HG03378 (cell line): ENCODE data around the gene ADGRB3.
"Not testable (repeated sequence)": the region's sequence is repeated elsewhere in the genome, so short reads cannot be mapped to it uniquely, and the experiment has no call there.

ENCODE experiments used
- ATAC-seq: cut with Tn5 transposase; IDR thresholded peaks from one replicate; pipeline ENCODE4 v1.9.1; 2021; ENCODE audit warnings: mild to moderate bottlenecking, moderate library complexity; ENCODE audit not compliant: unreplicated experiment

The ADGRB3 gene

DNA sequence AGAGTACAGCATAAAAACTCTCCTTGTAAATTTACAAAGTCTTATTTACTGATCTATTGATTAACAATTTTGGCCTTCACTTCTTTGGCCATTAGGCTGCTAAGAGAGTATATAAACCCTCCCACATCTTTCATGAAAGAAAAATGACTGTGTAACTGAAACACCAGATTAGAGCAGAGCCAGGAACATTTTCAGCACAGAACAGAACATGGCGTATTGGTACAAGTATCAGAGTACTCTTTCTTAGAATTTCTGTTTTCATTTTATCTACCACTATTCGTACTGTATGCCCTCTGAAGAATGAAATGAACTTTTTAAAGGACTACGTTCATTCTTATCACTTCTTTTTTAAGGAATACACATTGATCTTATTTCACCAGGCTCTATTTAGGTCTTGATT lies 550.2 kb downstream of the ADGRB3 start:
- no peak for ATAC-seq

DNA sequence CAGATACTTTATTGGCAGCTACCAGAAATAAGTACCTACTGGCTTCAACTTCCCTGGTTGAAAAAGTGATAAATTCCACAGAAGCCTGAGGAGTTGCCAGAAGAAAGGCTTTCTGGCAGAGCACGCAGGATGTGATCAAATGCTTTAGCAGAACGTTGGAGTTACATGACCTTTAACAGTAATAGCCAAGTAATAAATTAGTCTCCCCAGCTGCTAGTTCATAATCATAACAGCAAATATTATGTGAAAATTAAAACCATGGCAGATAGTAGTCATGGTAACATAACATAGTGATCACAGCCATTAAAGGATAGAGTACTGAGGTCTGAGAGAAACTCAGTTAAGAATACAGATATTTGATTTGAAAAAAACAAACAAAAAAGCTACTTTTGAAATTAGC lies 567.7 kb downstream of the ADGRB3 start:
- ATAC-seq: no peak

DNA sequence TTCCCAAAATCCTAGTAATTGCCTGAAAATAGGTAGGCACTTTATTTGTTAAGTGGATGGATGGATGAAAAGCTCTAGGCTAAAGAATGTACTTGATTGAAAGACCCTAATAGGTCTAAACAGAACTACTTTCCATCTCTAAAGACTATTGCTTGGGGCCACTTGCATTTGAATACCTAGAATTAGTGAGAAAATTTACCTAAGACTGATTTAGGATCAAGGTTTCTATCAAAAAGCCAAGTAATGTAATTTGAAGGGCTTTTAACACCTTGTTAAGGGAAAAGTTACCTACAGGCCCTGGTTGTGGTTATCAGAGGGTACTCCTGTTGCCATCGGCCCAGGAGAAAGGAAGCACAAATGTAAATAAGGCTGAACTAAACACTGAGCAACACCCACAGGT lies 581.0 kb downstream of the ADGRB3 start:
- ATAC-seq: no peak

DNA sequence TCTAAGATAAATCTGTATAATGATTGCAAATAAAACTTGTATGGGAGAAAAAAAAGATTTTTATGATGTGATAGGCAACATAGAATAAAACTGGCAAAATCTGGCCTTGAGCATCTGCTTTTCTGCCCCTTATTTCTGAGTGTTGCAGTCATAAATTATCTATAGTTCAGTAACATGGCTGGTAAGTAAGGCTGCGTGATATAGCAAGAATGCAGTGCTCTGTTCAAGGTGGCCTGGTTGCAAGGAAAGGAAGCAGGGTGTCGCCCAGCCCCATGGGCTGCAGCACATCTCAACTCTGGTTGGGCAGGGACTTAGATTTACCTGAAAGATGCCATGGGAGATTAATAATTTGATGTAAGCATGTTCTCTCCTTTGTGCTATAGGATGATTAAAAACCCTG lies 582.3 kb downstream of the ADGRB3 start:
- ATAC-seq: no peak

DNA sequence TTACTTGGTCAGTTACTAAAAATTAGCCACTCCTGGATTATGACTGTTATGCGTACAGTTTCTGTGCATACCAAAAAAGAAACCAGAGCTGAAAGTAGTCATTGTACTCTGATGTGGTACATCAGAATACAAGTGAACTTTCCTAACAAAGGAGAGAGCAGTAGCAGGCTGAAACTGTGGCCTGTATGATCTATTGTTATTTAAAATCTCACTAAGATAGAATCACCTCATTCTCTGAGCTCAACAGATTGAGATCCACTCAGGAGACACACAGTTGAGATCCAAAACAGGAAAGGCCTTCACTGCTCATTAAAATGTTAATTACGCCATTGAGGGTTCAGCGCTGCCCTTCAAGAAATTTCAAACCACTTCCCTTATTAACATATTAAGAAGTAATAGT lies 585.3 kb downstream of the ADGRB3 start:
- no peak for ATAC-seq

DNA sequence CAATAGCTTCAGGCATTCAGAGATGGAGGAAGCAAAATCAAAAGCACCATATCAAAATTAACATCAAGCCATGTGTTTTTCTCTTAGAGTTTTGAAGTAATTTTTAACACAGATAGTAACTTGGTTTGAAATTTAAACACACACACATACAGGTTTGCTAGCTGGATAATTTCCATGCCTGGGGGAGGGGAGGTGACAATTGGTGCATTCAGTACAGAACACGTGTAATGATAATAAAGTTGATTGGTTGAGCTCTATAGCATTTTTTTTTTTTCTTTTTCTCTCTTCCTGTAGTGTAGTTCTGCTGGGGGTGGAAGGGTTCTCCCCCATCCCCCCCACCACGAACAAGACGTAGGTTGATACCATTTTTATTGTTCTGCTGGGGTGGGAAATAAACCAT lies 596.9 kb downstream of the ADGRB3 start:
- no peak for ATAC-seq

DNA sequence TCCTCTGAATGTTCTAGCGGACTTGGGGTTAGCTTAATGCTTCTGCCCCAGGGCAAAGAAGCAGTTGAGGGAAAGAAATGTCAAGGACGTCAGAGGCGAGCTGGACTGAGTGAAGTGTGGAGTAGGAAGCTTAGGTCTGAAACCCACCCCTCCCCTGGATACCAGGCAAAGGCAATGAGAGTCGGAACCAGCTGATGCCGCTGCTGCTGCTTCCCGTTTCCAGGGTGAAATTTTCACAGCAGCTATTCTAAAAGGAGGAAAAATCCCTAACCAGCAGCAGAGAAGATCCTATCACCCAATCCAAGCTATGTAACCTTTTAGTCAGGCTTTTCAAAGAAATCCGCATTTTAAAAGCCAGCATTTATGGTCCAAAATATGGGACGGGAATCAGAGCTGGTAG lies 597.4 kb downstream of the ADGRB3 start:
- ATAC-seq: no peak

DNA sequence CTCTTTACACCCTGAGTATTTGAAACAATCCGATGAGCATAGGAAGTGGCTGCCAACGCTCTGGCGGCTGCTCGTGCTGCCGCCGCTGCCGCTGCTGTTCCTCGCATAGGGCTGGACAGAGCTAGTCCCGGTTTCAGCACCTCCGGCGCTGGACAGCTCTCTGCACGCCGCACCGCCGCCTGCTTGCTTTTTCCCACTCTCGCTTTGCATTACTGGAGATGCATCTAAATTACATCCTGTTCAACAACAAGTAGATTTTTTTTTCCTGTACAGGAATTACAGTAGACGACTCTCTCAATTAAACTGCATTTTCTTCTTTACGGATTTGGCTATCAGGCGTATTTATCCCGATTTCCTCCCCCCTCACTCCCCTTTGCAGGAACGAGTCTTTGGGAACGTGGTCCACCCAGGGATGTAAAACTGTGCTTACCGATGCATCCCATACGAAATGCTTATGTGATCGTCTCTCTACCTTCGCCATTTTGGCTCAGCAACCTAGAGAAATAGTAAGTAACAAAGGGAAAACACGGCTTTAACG lies 597.9 kb downstream of the ADGRB3 start:
- ATAC-seq: no peak

DNA sequence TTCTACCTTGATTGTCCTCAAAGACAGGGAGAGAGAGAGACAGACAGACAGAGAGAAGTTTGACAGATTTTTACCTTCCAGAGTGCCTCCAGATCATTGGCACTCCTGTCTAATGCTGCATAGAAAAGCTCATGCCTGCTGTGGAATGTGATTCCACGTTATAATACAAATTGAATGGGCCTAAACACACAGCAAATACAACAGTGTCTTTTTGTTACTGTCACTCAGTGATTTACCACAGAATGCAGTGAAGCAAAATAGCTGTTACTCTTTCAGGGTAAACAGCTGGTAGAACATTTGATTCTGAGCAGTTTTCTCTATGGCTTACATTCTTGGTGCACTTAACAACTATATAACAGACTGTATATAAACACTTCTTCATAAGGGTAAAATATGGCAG lies 603.0 kb downstream of the ADGRB3 start:
- no peak for ATAC-seq

DNA sequence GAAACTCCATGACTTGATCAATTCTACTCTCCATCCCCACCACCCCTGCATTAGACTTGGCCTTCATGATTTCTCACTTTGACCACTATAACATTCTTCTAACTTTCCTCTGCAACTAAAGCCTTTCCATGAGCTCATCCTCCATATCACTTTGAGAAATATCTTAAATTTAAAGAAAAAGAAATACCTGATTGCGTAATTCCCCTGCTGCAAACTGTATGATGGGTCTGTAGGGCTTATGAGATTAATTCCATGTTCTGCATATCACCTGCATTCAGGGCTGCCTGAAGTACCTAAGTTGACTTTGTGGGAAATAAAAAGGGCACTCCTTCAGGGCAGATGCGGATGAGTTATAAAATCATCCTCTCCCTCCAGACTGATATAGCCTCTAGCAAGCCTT lies 611.9 kb downstream of the ADGRB3 start:
- no peak for ATAC-seq

DNA sequence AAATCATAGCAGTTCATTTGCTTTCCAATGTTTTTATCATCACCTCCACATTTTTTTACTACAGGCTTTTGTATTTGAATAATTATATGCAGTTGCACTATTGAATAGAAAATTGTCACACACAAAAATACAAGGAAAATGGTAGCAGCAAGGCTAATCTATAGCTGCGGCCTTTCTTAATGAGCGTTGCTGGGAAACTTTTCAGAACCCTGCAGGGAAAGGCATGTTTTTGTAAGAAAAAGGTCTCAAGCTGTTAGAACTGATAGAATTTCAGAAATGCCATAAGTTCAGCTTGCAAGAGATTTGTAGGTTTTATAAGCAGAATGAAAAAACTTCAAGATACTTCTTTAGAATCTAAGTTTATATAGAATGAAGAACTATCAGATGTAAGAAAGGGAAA lies 625.9 kb downstream of the ADGRB3 start:
- no peak for ATAC-seq

DNA sequence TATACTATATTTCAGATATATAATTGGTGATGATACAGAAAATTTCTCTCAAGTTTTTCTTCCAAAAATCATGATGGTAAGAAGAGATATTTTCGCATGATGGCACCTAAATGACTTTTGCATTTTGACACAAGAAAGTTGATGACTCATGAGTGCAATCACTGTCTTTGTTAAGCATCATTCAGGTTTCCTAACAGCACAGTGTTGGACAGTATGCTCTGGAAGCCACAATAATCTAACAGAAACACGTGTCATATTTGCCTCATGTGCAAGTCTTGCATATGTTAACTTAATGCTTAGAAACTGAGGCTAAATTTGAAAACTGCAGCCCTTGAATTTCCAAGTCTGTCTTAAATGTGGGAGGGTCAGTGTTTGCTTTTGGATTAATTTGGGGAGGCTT lies 628.2 kb downstream of the ADGRB3 start:
- ATAC-seq: no peak

DNA sequence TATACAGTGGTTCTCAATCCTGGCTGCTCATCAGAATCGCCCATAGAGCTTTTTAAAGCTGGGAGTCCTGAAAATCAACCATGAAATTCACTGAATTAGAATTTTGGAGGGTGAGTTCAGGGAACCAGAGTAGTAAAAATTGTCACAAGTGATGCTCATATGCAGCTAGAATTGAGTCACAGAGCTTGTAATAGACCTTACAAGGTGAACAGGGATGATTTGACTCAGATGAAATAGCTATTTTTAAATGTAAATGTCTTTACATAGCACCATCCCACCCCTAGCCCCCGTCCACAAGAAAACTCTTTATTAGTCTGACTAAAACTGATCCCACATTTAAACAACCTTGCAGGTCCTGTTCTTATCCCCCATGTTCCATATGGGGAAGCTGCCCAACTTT lies 630.0 kb downstream of the ADGRB3 start:
- ATAC-seq: no peak

DNA sequence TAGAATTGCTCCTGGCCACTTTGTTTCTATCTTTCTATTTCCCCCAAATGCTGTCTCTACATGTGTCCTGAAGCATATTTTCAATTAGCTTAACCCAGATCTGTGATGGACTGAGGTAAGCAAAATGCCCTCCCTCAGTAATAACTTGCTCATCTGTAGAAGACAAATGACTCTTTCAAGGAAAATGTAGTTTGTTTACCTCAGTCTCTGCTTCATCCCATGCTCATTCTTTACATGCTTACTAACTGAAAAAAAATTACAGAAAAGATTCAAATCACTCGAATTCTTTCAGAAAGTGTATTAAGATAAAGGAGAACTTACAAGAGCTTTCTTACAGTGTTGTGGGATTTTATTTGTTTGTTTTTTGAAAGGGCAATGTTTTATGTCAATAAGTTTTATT lies 630.6 kb downstream of the ADGRB3 start:
- no peak for ATAC-seq

DNA sequence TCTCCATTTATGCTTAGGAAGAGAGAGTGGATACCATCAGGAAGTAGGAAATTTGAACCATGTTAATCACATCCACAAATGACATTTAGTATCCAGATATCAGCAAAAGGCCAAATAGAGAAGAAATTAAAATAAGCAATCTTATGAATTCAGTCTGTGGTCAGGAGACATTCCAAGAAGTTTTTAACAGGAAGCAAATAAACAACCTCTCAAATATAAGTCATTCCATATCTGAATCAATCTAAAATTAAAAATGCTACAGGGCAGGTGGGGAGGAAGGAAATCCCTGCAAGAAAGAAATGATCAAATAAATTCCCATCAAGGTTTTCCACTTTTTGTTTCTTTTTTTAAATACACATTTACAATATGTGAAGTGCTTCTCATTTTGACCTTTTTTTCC lies 641.1 kb downstream of the ADGRB3 start:
- ATAC-seq: no peak

DNA sequence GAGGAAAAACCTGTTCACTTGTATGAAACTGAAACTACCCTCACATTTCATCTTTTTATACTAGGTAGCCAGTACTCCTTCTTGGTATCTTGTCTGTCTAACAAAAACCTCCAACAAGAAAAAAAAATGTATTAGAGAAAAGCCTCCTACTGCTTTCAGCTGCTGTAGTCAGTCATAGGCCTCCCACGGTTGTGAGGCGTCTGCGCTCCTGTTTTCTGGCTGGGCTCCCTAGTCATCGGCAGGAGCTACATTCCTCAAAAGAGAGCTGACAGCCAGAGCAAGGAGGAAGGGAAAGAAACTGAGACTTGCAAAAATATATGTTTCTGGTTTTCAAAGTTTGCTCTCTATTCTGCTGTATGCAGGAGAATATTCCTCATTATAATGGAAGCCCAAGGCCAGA lies 644.7 kb downstream of the ADGRB3 start:
- ATAC-seq: no peak

DNA sequence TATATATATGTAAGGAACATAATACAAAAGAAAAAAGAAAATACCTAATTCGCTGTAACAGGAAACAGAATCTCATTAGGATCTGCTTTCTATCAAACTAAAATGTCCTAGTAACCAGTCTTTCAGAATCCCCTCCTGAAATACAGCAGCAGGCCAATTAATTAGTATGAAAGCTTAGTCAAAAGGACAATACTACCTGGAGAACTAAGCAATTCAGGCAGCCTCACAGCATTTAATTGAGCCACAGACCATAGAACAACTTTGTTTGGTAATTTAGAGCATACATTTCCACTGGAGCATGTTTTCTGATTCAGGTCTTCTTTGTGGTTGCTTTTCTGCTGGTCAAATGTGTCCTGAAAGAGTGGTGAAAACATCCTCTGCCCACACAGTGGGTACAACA lies 645.8 kb downstream of the ADGRB3 start:
- no peak for ATAC-seq

DNA sequence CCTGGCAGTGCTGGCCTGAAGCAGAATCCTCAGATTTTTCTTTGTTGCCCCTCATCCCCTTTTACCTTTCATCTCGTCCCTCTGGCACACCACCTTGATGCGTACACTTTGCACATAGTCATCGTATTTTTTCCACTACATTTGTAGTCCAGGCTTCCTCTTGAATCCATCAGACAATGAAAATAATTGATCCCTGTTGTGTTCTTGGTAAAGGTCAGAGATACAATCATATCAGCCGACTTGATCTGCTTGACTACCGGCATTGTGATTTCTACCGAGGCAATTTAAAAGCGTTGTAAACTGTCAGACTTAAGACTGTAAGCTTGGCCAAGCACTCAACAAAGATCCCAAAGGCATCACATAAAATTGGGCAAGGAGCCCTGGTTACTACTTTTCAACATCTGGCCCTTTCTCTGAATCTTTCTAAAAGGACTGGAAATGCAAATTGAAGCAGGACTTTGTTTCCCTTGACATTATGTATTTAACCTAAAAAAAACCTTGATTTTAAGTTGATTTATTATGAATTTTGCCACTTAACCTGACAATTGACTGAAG lies 649.2 kb downstream of the ADGRB3 start:
- ATAC-seq: no peak

DNA sequence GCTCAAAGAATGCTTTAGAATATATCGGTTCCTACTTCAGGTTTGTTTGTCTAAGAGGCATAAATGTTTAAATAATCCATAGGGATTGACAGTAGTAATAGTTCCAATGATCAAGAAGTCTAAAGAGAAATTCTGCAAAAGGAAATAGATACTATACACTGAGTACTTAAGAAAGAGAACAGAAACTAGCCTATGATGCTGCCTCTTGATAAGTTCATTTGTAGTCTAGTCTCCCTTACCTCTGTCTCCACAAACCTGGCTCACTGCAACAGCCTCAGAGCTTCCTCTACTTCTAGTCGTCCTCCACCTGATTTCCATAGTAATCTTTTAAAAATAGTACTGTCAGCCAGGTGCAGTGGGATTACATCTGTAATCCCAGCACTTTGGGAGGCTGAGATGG lies 650.0 kb downstream of the ADGRB3 start:
- no peak for ATAC-seq

DNA sequence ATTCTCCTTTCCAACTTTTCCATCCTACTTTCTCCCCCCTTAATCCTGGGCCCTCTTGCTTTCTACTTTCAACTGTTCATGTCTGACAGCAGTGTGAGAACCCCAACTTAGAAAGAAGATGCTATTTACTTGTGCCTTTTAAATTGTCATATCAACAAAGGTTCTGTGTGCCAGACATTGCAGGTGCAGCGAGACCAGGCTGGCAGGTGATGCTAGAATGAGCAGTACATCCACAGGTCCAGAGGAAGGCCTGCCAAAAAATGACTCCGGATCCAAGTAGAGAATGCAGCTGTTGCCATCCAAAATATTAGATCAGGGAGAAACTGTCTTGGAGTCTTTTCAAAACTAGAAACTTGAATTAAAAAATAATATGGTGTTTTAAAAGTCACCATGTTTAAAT lies 651.2 kb downstream of the ADGRB3 start:
- no peak for ATAC-seq

DNA sequence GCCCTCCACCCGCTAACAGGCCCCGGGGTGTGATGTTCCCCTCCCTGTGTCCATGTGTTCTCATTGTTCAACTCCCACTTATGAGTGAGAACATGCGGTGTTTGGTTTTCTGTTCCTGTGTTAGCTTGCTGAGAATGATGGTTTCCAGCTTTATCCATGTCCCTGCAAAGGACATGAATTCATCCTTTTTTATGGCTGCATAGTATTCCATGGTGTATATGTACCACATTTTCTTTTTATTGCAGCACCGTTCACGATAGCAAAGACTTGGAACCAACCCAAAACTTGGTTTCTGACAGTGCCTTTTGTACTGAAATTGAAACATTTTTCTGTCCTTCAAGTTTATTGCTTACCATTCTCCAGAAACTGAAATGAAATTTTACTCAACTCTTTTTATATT lies 653.1 kb downstream of the ADGRB3 start:
- ATAC-seq: not testable (repeated sequence)

DNA sequence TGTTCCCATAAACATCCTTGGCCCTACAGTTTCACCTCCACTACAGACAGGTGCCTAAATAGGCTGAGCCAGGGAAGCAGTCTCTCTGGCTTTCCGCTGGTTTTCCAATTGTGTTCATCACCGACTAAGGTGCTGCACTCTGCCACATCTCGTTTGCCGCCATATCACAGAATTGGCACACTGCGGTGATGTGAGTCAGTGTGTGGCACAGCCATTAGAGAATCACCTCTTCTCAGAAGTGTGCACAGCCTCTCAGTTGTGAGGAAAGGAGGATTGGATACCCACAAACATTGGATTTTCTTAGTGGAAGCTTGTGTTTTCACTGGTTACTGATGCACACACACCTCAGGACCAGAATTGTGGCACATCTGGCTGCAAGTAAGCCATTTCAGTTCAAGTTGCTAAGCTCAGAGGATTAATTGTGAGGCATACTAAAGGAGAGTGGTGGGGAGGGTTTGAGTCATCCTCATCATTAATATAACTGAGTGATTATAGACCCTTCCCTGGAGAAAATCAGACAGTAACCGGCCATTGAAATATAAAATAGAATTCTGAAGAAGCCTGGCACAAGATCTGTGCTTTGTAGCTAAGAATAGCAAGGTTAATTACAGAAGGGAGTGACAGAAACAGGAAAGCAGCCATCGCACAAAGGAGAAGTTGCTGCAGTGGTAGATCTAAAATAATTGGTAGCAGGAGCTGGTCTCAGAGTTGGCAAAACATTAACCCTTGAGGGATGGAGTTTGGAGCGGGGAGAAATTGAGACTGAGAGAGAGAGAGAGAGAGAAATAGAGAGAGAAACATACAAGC lies 654.8 kb downstream of the ADGRB3 start:
- ATAC-seq: no peak

DNA sequence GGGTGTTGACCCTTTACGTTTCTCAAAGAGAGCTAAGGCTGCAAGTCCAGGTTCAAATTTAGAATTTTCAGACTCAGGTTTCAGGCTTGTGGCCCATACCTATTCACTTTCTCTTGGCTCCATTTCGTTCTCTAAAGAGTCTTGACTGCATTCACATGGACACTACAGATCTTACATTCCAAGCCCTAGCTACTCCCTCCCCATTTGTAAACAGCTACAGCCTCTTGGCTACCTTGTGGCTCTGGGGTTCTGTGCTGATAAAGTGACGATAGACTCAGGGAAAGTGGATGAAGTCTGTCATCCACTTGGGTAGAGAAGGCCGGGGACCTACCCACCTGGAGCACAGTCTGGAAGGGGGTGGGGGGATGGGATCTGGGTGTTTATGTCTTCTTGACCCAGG lies 658.4 kb downstream of the ADGRB3 start:
- no peak for ATAC-seq
